ENCODE data around the gene MBLAC1.

Gene MBLAC1

GRCh38 chr7:100098913-100099312 is 27.9 kb upstream of the MBLAC1 start:
- no peak for DNase-seq (ENCODE audit: low spot score)

- DNase-seq (ENCODE audit: low spot score): no peak
These were observed 27.3 kb upstream of the MBLAC1 start for GRCh38 chr7:100099452-100099851.

- peak; percentile 97 for DNase-seq (ENCODE audit: low spot score)
These were observed 26.2 kb upstream of the MBLAC1 start for GRCh38 chr7:100100420-100101015.

- peak; percentile 99 for DNase-seq (ENCODE audit: low spot score)
These were observed 25.5 kb upstream of the MBLAC1 start, which contains the start of the genes AP4M1 and MCM7 for GRCh38 chr7:100101016-100101862. AP4M1 (plus strand) TSS chr7:100101643; CDS start chr7:100101715, 72 bp downstream. MCM7 (minus strand) TSS chr7:100101397; CDS start chr7:100101294, 103 bp downstream.

GRCh38 chr7:100102950-100103840 is 23.6 kb upstream of the MBLAC1 start:
- no peak for DNase-seq (ENCODE audit: low spot score)

GRCh38 chr7:100105534-100105933 is 21.2 kb upstream of the MBLAC1 start:
- no peak for DNase-seq (ENCODE audit: low spot score)

- no peak for DNase-seq (ENCODE audit: low spot score)
These were observed 20.1 kb upstream of the MBLAC1 start for GRCh38 chr7:100106633-100107032.

GRCh38 chr7:100107125-100107737 is 19.5 kb upstream of the MBLAC1 start:
- no peak for DNase-seq (ENCODE audit: low spot score)

GRCh38 chr7:100107890-100108289 is 18.9 kb upstream of the MBLAC1 start:
- no peak for DNase-seq (ENCODE audit: low spot score)

GRCh38 chr7:100109521-100110163 is 17.1 kb upstream of the MBLAC1 start:
- no peak for DNase-seq (ENCODE audit: low spot score)

- DNase-seq (ENCODE audit: low spot score): no peak
These were observed 15.6 kb upstream of the MBLAC1 start for GRCh38 chr7:100111156-100111555.

- no peak for DNase-seq (ENCODE audit: low spot score)
These were observed 14.9 kb upstream of the MBLAC1 start for GRCh38 chr7:100111914-100112313.

- no peak for DNase-seq (ENCODE audit: low spot score)
These were observed 11.7 kb upstream of the MBLAC1 start for GRCh38 chr7:100115026-100115425.

- no peak for DNase-seq (ENCODE audit: low spot score)
These were observed 8.2 kb upstream of the MBLAC1 start for GRCh38 chr7:100118388-100119071.

GRCh38 chr7:100119072-100119969 is 7.4 kb upstream of the MBLAC1 start, which contains the start of the genes CNPY4 and TAF6:
CNPY4 (plus strand) TSS chr7:100119634; CDS start chr7:100119745, 111 bp downstream.
TAF6 (minus strand) TSS chr7:100119358; CDS start chr7:100114209, 5,149 bp downstream.
- peak; percentile 99 for DNase-seq (ENCODE audit: low spot score)

- peak; percentile 73 for DNase-seq (ENCODE audit: low spot score)
These were observed 6.6 kb upstream of the MBLAC1 start for GRCh38 chr7:100119970-100120732.

GRCh38 chr7:100120733-100121036 is 6.1 kb upstream of the MBLAC1 start:
- DNase-seq (ENCODE audit: low spot score): no peak

GRCh38 chr7:100122067-100122466 is 4.7 kb upstream of the MBLAC1 start:
- DNase-seq (ENCODE audit: low spot score): no peak

- no peak for DNase-seq (ENCODE audit: low spot score)
These were observed 4.2 kb upstream of the MBLAC1 start for GRCh38 chr7:100122568-100122967.

Data from GM03348 (cell line).